NCI-H748 treated with DMSO at 0.1 percent for 48 hours (cell line): ENCODE results near the gene ERBIN.
"Not testable (repeated sequence)": the region's sequence is repeated elsewhere in the genome, so short reads cannot be mapped to it uniquely, and the experiment has no call there.

Experiments used
- DNase-seq: peaks from one replicate; lab custom pipeline; 2025; lab: John Stamatoyannopoulos, UW

The ERBIN gene

GRCh38 chr5:66009277-66009676 lies 82.9 kb downstream of the ERBIN start:
- DNase-seq, result no peak

- no peak for DNase-seq
Observed at GRCh38 chr5:66010476-66010875, 84.1 kb downstream of the ERBIN start.

GRCh38 chr5:66012271-66012670 lies 85.9 kb downstream of the ERBIN start:
- DNase-seq, result no peak

- no peak for DNase-seq
Observed at GRCh38 chr5:66013397-66013796, 87.0 kb downstream of the ERBIN start.

GRCh38 chr5:66013906-66014305 lies 87.5 kb downstream of the ERBIN start:
- DNase-seq, result no peak

GRCh38 chr5:66015196-66015960 lies 89.0 kb downstream of the ERBIN start:
- no peak for DNase-seq

GRCh38 chr5:66021585-66021984 lies 95.2 kb downstream of the ERBIN start:
- DNase-seq, result no peak

GRCh38 chr5:66039296-66039695 lies 112.9 kb downstream of the ERBIN start:
- DNase-seq, result no peak

GRCh38 chr5:66039701-66040100 lies 113.3 kb downstream of the ERBIN start:
- DNase-seq, result no peak

GRCh38 chr5:66041627-66042026 lies 115.3 kb downstream of the ERBIN start:
- no peak for DNase-seq

- DNase-seq, result no peak
Observed at GRCh38 chr5:66057239-66057638, 130.9 kb downstream of the ERBIN start.

GRCh38 chr5:66061320-66061719 lies 134.9 kb downstream of the ERBIN start:
- DNase-seq, result not testable (repeated sequence)

- not testable (repeated sequence) for DNase-seq
Observed at GRCh38 chr5:66063061-66063460, 136.7 kb downstream of the ERBIN start.

GRCh38 chr5:66066826-66067225 lies 140.5 kb downstream of the ERBIN start:
- DNase-seq, result no peak

- DNase-seq, result no peak
Observed at GRCh38 chr5:66072031-66072430, 145.7 kb downstream of the ERBIN start.

- DNase-seq, result no peak
Observed at GRCh38 chr5:66074901-66075300, 148.5 kb downstream of the ERBIN start.

- no peak for DNase-seq
Observed at GRCh38 chr5:66080664-66081063, 154.3 kb downstream of the ERBIN start.

- DNase-seq, result no peak
Observed at GRCh38 chr5:66089384-66089783, 163.0 kb downstream of the ERBIN start.

- no peak for DNase-seq
Observed at GRCh38 chr5:66100851-66101250, 174.5 kb downstream of the ERBIN start.

- DNase-seq, result no peak
Observed at GRCh38 chr5:66113160-66113559, 186.8 kb downstream of the ERBIN start.

- no peak for DNase-seq
Observed at GRCh38 chr5:66118304-66118703, 191.9 kb downstream of the ERBIN start.

- no peak for DNase-seq
Observed at GRCh38 chr5:66122379-66123034, 196.1 kb downstream of the ERBIN start.

- no peak for DNase-seq
Observed at GRCh38 chr5:66129144-66129543, 202.8 kb downstream of the ERBIN start.

- DNase-seq, result no peak
Observed at GRCh38 chr5:66130493-66130892, 204.1 kb downstream of the ERBIN start.
